Activated T-cell treated with anti-CD3 and anti-CD28 coated beads, Interleukin-2, amount 50 U/mL, for 4 hours (primary cell): ENCODE data around the gene FGD6. TPM values are rescaled to one million over a fixed set of nuclear protein-coding genes. Genes with fewer than 3 reads are reported as not detected.

Source experiments
- ATAC-seq, 2 donors: fragments of 200-7000 bp; cut with Tn5 transposase; one replicate each; pipeline ENCODE4 v1.10.0; 2021
- DNase-seq: peaks from one replicate; pipeline ENCODE4 v3.0.0-alpha.2; 2020
- H3K27me3 Mint-ChIP-seq: one replicate; pipeline ENCODE4 v1.8.0; 2021; ENCODE audit warnings: low read depth, mixed read lengths
- H3K36me3 Mint-ChIP-seq: one replicate; pipeline ENCODE4 v1.8.0; 2022; ENCODE audit warnings: mixed read lengths; ENCODE audit not compliant: insufficient read depth
- H3K4me1 Mint-ChIP-seq: one replicate; pipeline ENCODE4 v1.8.0; 2021; ENCODE audit warnings: low read depth, mixed read lengths
- H3K4me3 Mint-ChIP-seq: one replicate; pipeline ENCODE4 v1.8.0; 2021; ENCODE audit warnings: mild to moderate bottlenecking, moderate library complexity, mixed read lengths
- H3K9me3 Mint-ChIP-seq: one replicate; pipeline ENCODE4 v1.8.0; 2021; ENCODE audit warnings: mixed read lengths
- total RNA-seq, 3 donors: library from RNA; stranded (reverse); gene quantifications; one replicate each; pipeline ENCODE4 v1.2.1, GENCODE V29; 2021

FGD6 gene
- total RNA-seq, 3 donors from 2014 or later, result 0.66 to 0.82 (median 0.81) TPM

GRCh38 chr12:95066091-95066855, 151.0 kb downstream of the FGD6 start:
- ATAC-seq (no peak), DNase-seq (no peak)
- Mint-ChIP-seq H3K27me3 (no peaks in the 10 kb centered on the region), H3K4me3 (no peak overlapping the region), H3K36me3 (peaks cover 24% of the 10 kb centered on the region), H3K9me3 (no peaks in the 10 kb centered on the region), H3K4me1 (peaks cover 10% of the 10 kb centered on the region)

- H3K9me3 Mint-ChIP-seq, result no peaks in the 10 kb centered on the region
- peaks cover 25% of the 10 kb centered on the region for H3K36me3 Mint-ChIP-seq
- no peaks in the 10 kb centered on the region for H3K4me1 Mint-ChIP-seq
- H3K4me3 Mint-ChIP-seq, result no peak overlapping the region
- DNase-seq (no peak), ATAC-seq (no peak)
- no peaks in the 10 kb centered on the region for H3K27me3 Mint-ChIP-seq
Observed at GRCh38 chr12:95060951-95061350, 156.3 kb downstream of the FGD6 start.

DNA sequence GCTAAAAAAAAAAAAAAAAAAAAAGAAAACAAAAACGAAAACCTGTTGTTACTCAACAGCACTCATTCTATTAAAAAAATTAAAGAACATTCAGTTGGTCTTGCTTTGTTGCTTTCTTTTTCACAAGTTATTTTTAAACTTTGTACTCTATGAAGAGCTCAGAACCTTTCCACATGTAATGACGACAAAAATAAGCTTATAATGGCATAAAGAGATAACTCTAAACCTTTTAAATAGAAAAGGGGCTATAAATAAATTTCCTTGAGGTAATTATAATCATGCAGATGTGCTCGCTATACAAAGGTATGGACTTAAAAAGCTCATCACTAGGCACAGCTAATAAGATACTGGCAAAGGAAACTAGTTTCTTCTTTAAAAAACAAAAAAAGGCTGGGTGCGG, 157.3 kb downstream of the FGD6 start:
- Mint-ChIP-seq H3K4me1 (no peaks in the 10 kb centered on the region), H3K4me3 (no peak overlapping the region), H3K36me3 (peaks cover 25% of the 10 kb centered on the region), H3K27me3 (no peaks in the 10 kb centered on the region), H3K9me3 (no peaks in the 10 kb centered on the region)
- ATAC-seq (no peak), DNase-seq (no peak)

DNA sequence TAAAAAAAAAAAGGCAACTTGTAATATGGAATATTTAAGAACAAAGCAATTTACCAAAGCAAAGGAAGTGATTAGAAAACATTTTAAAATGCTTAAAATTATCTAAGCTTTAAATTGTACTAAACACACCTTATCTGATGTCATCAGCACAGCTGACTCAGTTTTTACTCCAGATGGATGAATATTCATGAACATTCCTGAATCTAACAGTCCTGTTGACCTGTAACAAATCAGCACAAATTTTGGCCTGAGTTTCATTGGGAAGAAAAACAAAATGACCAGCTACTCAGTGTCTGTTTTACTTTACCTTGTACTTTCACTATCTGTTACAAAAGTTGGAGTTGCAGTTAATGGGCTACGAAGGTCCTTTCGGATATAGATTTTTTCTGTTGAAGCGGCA, 159.8 kb downstream of the FGD6 start:
- Mint-ChIP-seq H3K36me3 (peaks cover 21% of the 10 kb centered on the region), H3K4me1 (no peaks in the 10 kb centered on the region), H3K9me3 (no peaks in the 10 kb centered on the region), H3K27me3 (no peaks in the 10 kb centered on the region), H3K4me3 (no peak overlapping the region)
- no peak for DNase-seq
- ATAC-seq, result no peak

DNA sequence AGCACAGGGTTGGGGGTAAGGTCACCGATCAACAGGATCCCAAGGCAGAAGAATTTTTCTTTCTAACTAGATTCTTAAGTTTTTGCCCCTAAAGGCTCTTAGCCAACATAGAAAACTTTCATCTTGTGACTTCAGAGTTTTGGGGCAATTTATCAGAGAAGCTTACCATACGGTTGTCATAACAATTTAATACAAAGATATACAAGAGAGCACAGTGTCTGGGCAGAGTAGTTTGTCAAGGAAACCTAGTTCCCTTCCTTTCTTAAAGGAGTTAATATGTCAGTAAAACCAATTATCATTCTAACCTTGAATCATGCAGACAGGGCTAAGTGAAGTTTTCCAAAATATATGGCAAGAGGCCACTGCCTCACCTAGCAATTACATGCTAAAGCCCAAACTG, 162.2 kb downstream of the FGD6 start:
- peaks cover 19% of the 10 kb centered on the region for H3K36me3 Mint-ChIP-seq
- ATAC-seq (no peak), DNase-seq (no peak)
- H3K4me3 Mint-ChIP-seq, result no peak overlapping the region
- no peaks in the 10 kb centered on the region for H3K27me3 Mint-ChIP-seq
- no peaks in the 10 kb centered on the region for H3K9me3 Mint-ChIP-seq
- no peaks in the 10 kb centered on the region for H3K4me1 Mint-ChIP-seq

- Mint-ChIP-seq H3K9me3 (no peaks in the 10 kb centered on the region), H3K27me3 (no peaks in the 10 kb centered on the region), H3K4me1 (no peaks in the 10 kb centered on the region), H3K36me3 (peaks cover 19% of the 10 kb centered on the region), H3K4me3 (no peak overlapping the region)
- ATAC-seq (no peak), DNase-seq (no peak)
Observed at GRCh38 chr12:95054206-95054605, 163.1 kb downstream of the FGD6 start.

DNA sequence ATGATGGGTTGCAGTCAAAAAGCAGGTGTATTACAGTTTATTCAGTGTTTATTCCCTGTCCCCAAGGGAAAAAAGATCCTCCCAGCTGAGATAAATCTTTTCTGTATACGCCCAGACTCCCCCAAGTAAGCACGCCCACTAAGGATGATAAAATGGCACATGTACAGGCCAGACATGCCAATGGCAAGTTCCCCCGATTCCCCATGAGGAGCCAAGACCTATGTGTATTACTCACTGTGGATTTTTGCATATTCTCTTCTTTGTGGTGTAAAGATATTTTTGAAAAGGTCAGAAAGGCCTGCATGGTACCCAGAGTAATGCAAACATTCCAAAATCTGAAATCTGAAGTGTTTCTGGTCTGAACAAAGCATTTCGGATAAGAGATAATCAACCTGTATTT, 166.0 kb downstream of the FGD6 start:
- Mint-ChIP-seq H3K4me1 (no peaks in the 10 kb centered on the region), H3K4me3 (no peak overlapping the region), H3K36me3 (peaks cover 26% of the 10 kb centered on the region), H3K9me3 (no peaks in the 10 kb centered on the region), H3K27me3 (no peaks in the 10 kb centered on the region)
- ATAC-seq (no peak), DNase-seq (no peak)

GRCh38 chr12:95037906-95038305, 179.4 kb downstream of the FGD6 start:
- no peaks in the 10 kb centered on the region for H3K9me3 Mint-ChIP-seq
- no peak overlapping the region for H3K4me3 Mint-ChIP-seq
- no peaks in the 10 kb centered on the region for H3K27me3 Mint-ChIP-seq
- peaks cover 22% of the 10 kb centered on the region for H3K4me1 Mint-ChIP-seq
- H3K36me3 Mint-ChIP-seq, result peaks cover 16% of the 10 kb centered on the region
- ATAC-seq (no peak), DNase-seq (no peak)

GRCh38 chr12:95034750-95035149, 182.5 kb downstream of the FGD6 start:
- no peak overlapping the region for H3K4me3 Mint-ChIP-seq
- ATAC-seq (no peak), DNase-seq (no peak)
- peaks cover 14% of the 10 kb centered on the region for H3K4me1 Mint-ChIP-seq
- peaks cover 10% of the 10 kb centered on the region for H3K36me3 Mint-ChIP-seq
- H3K9me3 Mint-ChIP-seq, result no peaks in the 10 kb centered on the region
- no peaks in the 10 kb centered on the region for H3K27me3 Mint-ChIP-seq

Other genes with a start within 250 kb of the FGD6 start
- 100 to 1,000 TPM; 141 to 155 (median 151) TPM for gene NDUFA12, start 213.8 kb downstream of the FGD6 start, total RNA-seq
- 10 to 100 TPM; 13.4 to 16.5 (median 14.1) TPM for gene NR2C1, start 143.8 kb downstream of the FGD6 start, total RNA-seq
- 10 to 100 TPM; 41.7 to 43.4 (median 41.8) TPM for gene VEZT, start 340 bp upstream of the FGD6 start, total RNA-seq